ENCODE measurements around the gene CCT2.

Gene CCT2

GRCh38 chr12:69641546-69641945 lies 56.3 kb downstream of the CCT2 start:
- DNase-seq (ENCODE audit: low read depth in 2 of 2) = no peak

- DNase-seq (ENCODE audit: low read depth in 2 of 2) = no peak
Measured at GRCh38 chr12:69642531-69642930, 57.3 kb downstream of the CCT2 start.

- no peak for DNase-seq (ENCODE audit: low read depth in 2 of 2)
Measured at GRCh38 chr12:69644511-69644910, 59.3 kb downstream of the CCT2 start.

DNA sequence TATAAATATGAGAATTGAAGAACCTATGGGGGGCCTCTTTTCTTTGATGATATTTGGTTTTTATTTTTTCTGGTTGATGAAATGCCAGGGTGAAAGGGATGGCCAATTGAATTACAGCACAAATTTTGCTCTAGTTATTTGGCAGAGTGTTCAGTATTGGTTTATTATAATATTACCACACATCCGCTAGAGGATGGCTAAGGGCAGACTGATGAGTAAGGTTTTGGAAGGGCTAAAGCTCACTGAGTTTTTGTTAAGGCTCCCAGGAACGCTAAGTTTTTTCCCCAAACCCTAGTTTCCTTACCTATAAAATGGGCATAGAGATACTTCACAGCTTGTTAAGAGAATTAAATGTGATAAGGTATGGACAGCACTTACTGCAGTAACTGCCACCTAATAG lies 59.8 kb downstream of the CCT2 start:
- no peak for DNase-seq (ENCODE audit: low read depth in 2 of 2)

- DNase-seq (ENCODE audit: low read depth in 2 of 2) = no peak
Measured at GRCh38 chr12:69647178-69647577, 61.9 kb downstream of the CCT2 start.

DNA sequence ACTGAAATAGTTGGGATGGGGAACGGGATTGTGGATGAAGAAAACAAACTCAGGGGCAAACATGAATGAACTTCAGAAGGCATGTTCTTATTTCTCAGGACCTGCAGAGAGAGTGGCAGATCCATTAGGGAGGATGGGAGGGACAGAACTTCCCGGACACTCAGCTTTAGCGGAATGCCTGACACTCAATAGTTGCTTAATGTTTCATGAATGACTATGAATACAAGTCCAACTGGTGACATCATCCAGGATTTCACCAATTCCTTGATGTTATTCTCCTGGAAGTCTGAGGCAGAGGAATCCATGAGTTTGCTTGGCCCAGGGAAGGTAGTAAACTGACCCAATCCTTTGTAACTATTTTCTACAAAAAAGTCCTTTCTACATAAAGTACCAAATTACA lies 63.2 kb downstream of the CCT2 start:
- no peak for DNase-seq (ENCODE audit: low read depth in 2 of 2)

DNA sequence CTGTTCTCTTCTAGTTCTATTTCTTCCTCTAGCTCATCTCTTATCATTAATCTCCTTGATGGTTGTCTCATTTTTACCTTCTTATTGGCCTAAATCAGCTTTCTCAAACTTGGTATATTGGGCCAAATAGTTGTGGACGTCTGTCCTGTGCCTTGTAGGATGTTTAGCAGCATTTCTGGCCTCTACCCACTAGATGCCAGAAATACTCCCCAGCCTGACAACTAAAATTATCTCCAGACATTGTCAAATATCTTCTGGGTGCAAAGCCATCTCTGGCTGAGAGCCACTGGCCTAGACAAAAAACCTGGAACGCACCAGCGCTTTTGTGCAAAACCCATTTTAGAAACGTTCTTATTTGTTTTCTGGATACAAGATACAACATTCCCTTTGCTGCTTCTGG lies 64.3 kb downstream of the CCT2 start:
- no peak for DNase-seq (ENCODE audit: low read depth in 2 of 2)

Measured in stimulated activated CD4-positive, alpha-beta T cell treated with anti-CD3 and anti-CD28 coated beads, Interleukin-4, amount 100 ng/mL, for 48 hours (primary cell).